ENCODE measurements around the gene RBM14. TPM values are rescaled to one million over a fixed set of nuclear protein-coding genes. Genes with fewer than 3 reads are reported as not detected.

The RBM14 gene
- total and polyA plus RNA-seq, 3 donors from 2014 or later = 85.2 to 149 (median 146) TPM

GRCh38 chr11:66631883-66632282 lies 15.5 kb downstream of the RBM14 start:
- no peaks in the 10 kb centered on the region for H3K27me3 ChIP-seq
- no peak overlapping the region for H3K4me3 ChIP-seq
- 86 to 94% methylated on average over 6 of the region's 6 CpGs for WGBS, 2 donors
- H3K9me3 ChIP-seq = no peaks in the 10 kb centered on the region
- no peaks in the 10 kb centered on the region for H3K4me1 ChIP-seq
- TF ChIP-seq POLR2A (IDR thresholded peaks at IDR 0.05) (no peak), CTCF (IDR thresholded peaks at IDR 0.05) (no peak)
- no peaks in the 10 kb centered on the region for H3K36me3 ChIP-seq (ENCODE audit: low read depth, missing control alignments)
- H3K27ac ChIP-seq = no peak overlapping the region
- no peak for DNase-seq
- intact Hi-C loops (cut with DNase I; ENCODE audit: low total_unique reads) = no loop called here

DNA sequence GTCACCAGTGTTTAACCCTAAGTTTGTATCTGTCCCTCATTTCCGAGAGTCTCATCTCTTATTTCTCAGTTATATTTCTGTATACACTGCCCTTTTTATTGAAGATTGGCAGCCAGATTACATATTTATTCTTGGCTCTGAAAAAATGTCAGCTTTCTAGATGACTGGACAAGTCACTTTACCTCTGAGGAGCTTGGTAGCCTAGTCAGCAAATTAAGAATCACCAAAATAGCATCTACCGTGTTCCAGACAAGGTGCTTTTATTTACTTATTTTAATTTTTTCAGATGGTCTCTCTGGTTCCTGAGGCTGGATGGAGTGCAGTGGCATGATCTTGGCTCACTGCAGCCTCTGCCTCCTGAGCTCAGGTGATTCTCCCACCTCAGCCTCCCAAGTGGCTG lies 16.5 kb downstream of the RBM14 start:
- intact Hi-C loops (cut with DNase I; ENCODE audit: low total_unique reads) = no loop called here
- H3K4me3 ChIP-seq = no peak overlapping the region
- DNase-seq = no peak
- TF ChIP-seq POLR2A (IDR thresholded peaks at IDR 0.05) (no peak), CTCF (IDR thresholded peaks at IDR 0.05) (no peak)
- H3K4me1 ChIP-seq = peaks cover 9% of the 10 kb centered on the region
- H3K36me3 ChIP-seq (ENCODE audit: low read depth, missing control alignments) = no peaks in the 10 kb centered on the region
- no peak overlapping the region for H3K27ac ChIP-seq
- H3K9me3 ChIP-seq = no peaks in the 10 kb centered on the region
- WGBS, 2 donors = 81 to 88% methylated on average over 2 of the region's 2 CpGs
- no peaks in the 10 kb centered on the region for H3K27me3 ChIP-seq

DNA sequence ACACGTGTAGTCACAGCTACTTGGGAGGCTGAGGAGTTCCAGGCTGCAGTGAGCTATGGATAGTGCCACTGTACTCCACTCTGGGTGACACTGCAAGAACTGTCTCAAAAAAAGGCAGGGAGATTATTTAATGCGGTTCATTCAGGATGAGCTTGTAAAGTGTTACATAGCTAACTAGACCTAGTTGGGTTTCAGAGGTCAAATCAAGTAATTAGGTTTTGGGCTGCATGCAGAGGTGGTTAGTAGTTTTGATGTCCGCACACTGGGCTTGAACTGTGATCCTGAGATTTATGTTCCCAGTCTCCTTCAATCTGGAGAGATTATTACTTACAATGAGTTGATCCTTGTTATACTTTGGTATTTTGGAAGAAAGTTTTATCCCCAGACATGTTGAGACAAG lies 20.0 kb downstream of the RBM14 start:
- TF ChIP-seq POLR2A (IDR thresholded peaks at IDR 0.05) (no peak), CTCF (IDR thresholded peaks at IDR 0.05) (no peak)
- Histone ChIP-seq H3K27me3 (no peaks in the 10 kb centered on the region), H3K4me3 (no peak overlapping the region), H3K36me3 (ENCODE audit: low read depth, missing control alignments) (no peaks in the 10 kb centered on the region), H3K27ac (no peak overlapping the region), H3K9me3 (no peaks in the 10 kb centered on the region), H3K4me1 (peaks cover 26% of the 10 kb centered on the region)
- 76 to 88% methylated on average over 3 of the region's 3 CpGs for WGBS, 2 donors
- intact Hi-C loops (cut with DNase I; ENCODE audit: low total_unique reads) = loop anchor here (5.0 kb wide), 1 partner anchor 41 kb away; the partner anchor contains the start of gene RBM4B
- no peak for DNase-seq

DNA sequence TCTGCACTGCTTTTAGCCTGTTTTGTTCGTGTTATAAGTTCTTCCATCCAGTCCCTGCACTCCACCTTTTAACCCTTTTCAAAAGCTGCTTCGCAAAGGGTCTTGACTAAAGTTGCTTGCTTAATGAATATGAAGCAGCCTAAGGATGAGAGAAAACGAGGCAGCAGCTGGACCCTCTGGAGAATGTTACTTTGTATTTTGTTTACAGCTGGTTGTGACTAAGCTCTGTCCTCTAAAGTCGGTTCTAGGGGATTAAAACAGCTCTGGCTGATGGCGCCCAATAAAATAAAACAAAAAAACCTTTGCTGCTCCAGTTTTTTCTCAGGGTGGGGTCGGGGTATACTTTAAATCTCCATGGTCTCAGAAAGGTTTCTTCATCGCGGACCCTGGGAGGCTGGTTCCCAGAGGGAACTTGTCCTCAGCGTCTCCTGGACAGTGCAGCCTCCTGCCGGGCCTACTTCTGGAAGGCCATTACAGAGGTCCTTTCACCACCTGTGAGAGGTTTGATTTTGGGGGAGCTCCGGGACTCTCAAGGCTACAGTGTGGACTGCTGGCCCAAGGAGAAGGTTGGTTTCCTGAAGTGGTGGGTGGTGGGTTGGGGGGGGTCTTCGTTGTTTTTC lies 21.2 kb downstream of the RBM14 start:
- H3K27ac ChIP-seq = peak overlapping the region; percentile 73 to 88
- no peaks in the 10 kb centered on the region for H3K9me3 ChIP-seq
- H3K4me3 ChIP-seq = peak overlapping the region; percentile 82 to 95
- 25 to 26% methylated on average over 12 of the region's 12 CpGs for WGBS, 2 donors
- peaks cover 39% of the 10 kb centered on the region for H3K4me1 ChIP-seq
- intact Hi-C loops (cut with DNase I; ENCODE audit: low total_unique reads) = loop anchor here (5.0 kb wide), 1 partner anchor 40 kb away; the partner anchor contains the start of gene RBM4B
- TF ChIP-seq CTCF (IDR thresholded peaks at IDR 0.05) = no peak
- no peak for TF ChIP-seq POLR2A (IDR thresholded peaks at IDR 0.05)
- H3K36me3 ChIP-seq (ENCODE audit: low read depth, missing control alignments) = no peaks in the 10 kb centered on the region
- peak; percentile 54 for DNase-seq
- H3K27me3 ChIP-seq = no peaks in the 10 kb centered on the region

All from testis (tissue), 3 donors.